Nephron (organoid): ENCODE results near the gene MUL1.

Experiments used
- H3K27ac Mint-ChIP-seq, 3 experiments: 2 replicates each; pipeline ENCODE4 v1.8.0; 2020; ENCODE audit warnings: mixed read lengths in 3 of 3, mild to moderate bottlenecking in 2 of 3, moderate library complexity in 1 of 3
- H3K27me3 Mint-ChIP-seq: 2 replicates; pipeline ENCODE4 v1.8.0; 2021; ENCODE audit warnings: low read depth, mild to moderate bottlenecking, moderate library complexity, mixed read lengths
- H3K36me3 Mint-ChIP-seq: 2 replicates; pipeline ENCODE4 v1.8.0; 2020; ENCODE audit warnings: low read depth, mixed read lengths
- H3K4me1 Mint-ChIP-seq: 2 replicates; pipeline ENCODE4 v1.8.0; 2020; ENCODE audit warnings: mixed read lengths
- H3K4me3 Mint-ChIP-seq, 3 experiments: 2 replicates each; pipeline ENCODE4 v1.8.0; 2020; ENCODE audit warnings: mild to moderate bottlenecking in 3 of 3, mixed read lengths in 3 of 3, moderate library complexity in 2 of 3
- H3K9me3 Mint-ChIP-seq: 2 replicates; pipeline ENCODE4 v1.8.0; 2020; ENCODE audit warnings: mixed read lengths
- TF ChIP-seq, protein P1 (sequence below), 3 experiments: fragments of 200-600 bp; sonication (generic); IDR thresholded peaks; one replicate each; pipeline ENCODE4 v1.5.0; 2021; ENCODE audit warnings: antibody characterized with exemption in 3 of 3; ENCODE audit not compliant: unreplicated experiment in 3 of 3

MUL1 gene

DNA sequence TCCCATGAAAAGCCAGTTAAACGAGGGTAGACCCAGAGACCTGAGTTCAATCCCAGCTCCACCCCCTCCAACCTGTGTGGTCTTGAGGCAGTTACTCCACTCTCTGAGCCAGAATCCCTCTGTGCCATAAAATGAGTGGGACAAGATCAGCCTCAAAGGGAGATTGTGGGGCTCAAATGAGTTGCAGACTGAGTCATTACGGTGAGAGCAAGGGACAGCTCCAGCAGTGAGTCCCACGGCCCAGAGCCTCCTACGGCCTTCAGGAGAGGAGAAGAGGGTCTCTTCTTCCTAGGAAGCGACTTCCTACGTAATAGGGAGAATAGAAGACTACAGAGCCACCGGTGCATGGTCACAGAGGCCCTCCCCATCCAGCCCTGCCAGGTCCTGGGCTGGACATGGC lies 15.2 kb downstream of the MUL1 start:
- Mint-ChIP-seq H3K4me1 (no peaks in the 10 kb centered on the region), H3K4me3 (peak overlapping the region in 1 of 3 experiments; percentile 20), H3K9me3 (no peaks in the 10 kb centered on the region), H3K36me3 (peaks cover 3% of the 10 kb centered on the region), H3K27me3 (peaks cover 35% of the 10 kb centered on the region), H3K27ac (no peak overlapping the region)
- TF ChIP-seq, protein P1, sequence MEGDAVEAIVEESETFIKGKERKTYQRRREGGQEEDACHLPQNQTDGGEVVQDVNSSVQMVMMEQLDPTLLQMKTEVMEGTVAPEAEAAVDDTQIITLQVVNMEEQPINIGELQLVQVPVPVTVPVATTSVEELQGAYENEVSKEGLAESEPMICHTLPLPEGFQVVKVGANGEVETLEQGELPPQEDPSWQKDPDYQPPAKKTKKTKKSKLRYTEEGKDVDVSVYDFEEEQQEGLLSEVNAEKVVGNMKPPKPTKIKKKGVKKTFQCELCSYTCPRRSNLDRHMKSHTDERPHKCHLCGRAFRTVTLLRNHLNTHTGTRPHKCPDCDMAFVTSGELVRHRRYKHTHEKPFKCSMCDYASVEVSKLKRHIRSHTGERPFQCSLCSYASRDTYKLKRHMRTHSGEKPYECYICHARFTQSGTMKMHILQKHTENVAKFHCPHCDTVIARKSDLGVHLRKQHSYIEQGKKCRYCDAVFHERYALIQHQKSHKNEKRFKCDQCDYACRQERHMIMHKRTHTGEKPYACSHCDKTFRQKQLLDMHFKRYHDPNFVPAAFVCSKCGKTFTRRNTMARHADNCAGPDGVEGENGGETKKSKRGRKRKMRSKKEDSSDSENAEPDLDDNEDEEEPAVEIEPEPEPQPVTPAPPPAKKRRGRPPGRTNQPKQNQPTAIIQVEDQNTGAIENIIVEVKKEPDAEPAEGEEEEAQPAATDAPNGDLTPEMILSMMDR (IDR thresholded peaks at IDR 0.05; ENCODE audit: unreplicated experiment in 3 of 3) = no peak

DNA sequence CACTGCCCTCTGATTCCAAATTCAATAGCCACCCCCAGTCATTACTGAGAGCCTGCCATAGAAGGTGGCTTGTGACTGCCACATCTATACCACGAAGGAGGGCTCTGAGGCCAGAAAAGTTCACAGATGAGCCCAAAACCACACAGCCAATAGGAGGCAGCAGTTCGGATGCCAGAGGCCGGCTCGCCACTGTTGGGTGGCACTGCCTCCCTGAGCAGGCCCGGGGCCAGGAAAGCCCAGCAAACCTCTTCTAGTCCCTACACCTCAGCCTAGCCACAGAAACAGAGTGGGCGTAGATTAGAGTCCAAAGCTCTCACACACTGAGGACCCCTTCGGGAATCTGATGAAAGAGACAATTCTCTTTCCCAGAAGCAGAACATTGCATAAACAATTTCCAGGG lies 16.1 kb downstream of the MUL1 start:
- Mint-ChIP-seq H3K36me3 (peaks cover 3% of the 10 kb centered on the region), H3K27me3 (peaks cover 44% of the 10 kb centered on the region), H3K4me1 (no peaks in the 10 kb centered on the region), H3K4me3 (no peak overlapping the region), H3K27ac (no peak overlapping the region), H3K9me3 (no peaks in the 10 kb centered on the region)
- TF ChIP-seq, protein P1 (IDR thresholded peaks at IDR 0.05; ENCODE audit: unreplicated experiment in 3 of 3) = no peak

DNA sequence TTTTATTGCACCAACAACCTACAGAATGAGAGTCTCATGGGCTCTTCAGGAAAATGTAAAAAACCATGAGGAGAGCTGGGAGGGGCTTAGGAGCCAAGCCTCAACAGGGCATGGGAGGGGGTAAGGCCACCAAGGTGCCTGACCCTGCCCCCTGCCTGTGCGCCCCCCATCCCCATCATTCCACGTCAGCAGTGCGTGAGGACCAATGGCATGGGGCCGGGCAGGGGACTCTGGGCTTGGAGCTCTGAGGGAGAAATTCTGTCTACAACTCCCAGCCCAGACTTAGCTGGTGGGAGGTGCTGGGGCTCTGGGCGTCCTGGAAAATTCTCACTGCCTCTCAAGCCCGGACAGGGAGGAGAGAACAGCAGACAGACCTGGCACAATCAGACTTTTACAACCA lies 16.8 kb downstream of the MUL1 start:
- Mint-ChIP-seq H3K4me3 (no peak overlapping the region), H3K9me3 (no peaks in the 10 kb centered on the region), H3K4me1 (no peaks in the 10 kb centered on the region), H3K27ac (no peak overlapping the region), H3K36me3 (no peaks in the 10 kb centered on the region), H3K27me3 (peaks cover 44% of the 10 kb centered on the region)
- TF ChIP-seq, protein P1 (IDR thresholded peaks at IDR 0.05; ENCODE audit: unreplicated experiment in 3 of 3) = no peak

DNA sequence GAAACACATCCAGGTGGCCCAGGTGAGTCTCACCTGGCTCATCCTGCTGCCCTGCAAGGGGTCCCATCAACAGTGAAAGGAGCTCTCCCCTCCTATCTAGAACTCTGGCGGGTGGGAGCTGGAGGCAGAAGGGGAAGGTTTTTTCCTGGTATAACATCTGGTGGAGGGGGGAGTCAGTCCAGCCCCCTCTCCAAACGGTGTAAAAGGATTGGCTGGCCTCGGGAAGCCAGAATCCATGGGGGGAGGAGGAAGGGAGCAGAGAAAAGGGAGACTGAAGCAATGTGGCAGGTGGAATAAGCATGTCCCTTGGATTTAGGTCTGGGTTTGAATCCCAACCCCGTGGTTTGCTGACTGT lies 20.7 kb downstream of the MUL1 start:
- H3K4me3 Mint-ChIP-seq = peak overlapping the region; percentile 70 to 79 (median 79)
- H3K36me3 Mint-ChIP-seq = peaks cover 5% of the 10 kb centered on the region
- no peaks in the 10 kb centered on the region for H3K9me3 Mint-ChIP-seq
- TF ChIP-seq, protein P1 (IDR thresholded peaks at IDR 0.05; ENCODE audit: unreplicated experiment in 3 of 3) = no peak
- peaks cover 73% of the 10 kb centered on the region for H3K27me3 Mint-ChIP-seq
- peaks cover 22% of the 10 kb centered on the region for H3K4me1 Mint-ChIP-seq
- peak overlapping the region in 2 of 3 experiments; percentile 57 to 86 for H3K27ac Mint-ChIP-seq

GRCh38 chr1:20486457-20487235 lies 21.3 kb downstream of the MUL1 start:
- Mint-ChIP-seq H3K4me1 (peaks cover 28% of the 10 kb centered on the region), H3K27ac (peak overlapping the region in 2 of 3 experiments; percentile 57 to 86), H3K36me3 (peaks cover 5% of the 10 kb centered on the region), H3K27me3 (peaks cover 75% of the 10 kb centered on the region), H3K4me3 (peak overlapping the region; percentile 70 to 79 (median 79)), H3K9me3 (no peaks in the 10 kb centered on the region)
- TF ChIP-seq, protein P1 (IDR thresholded peaks at IDR 0.05; ENCODE audit: unreplicated experiment in 3 of 3) = no peak
